H9 (cell line): ENCODE data around the gene ZNF366. TPM values are rescaled to one million over a fixed set of nuclear protein-coding genes. Genes with fewer than 3 reads are reported as not detected.

Source experiments
- DNase-seq: peaks from one replicate; pipeline ENCODE4 v3.0.0-alpha.2; 2017
- H2AFZ ChIP-seq: one replicate; pipeline ENCODE4 v1.6.1; 2013; ENCODE audit warnings: mild to moderate bottlenecking, low read length, control low read depth, moderate library complexity
- H2AK5ac ChIP-seq: 2 replicates; pipeline ENCODE4 v1.6.1; 2013; ENCODE audit warnings: low read length, control low read depth, mixed read lengths; ENCODE audit not compliant: insufficient read length
- H2BK120ac ChIP-seq: one replicate; pipeline ENCODE4 v1.6.1; 2013; ENCODE audit warnings: low read depth, mild to moderate bottlenecking, low read length, control low read depth, inconsistent platforms; ENCODE audit not compliant: poor library complexity, severe bottlenecking
- H2BK12ac ChIP-seq: 2 replicates; pipeline ENCODE4 v1.6.1; 2013; ENCODE audit warnings: low read length, control low read depth, mixed read lengths, low read depth; ENCODE audit not compliant: insufficient read length
- H2BK15ac ChIP-seq: 2 replicates; pipeline ENCODE4 v1.6.1; 2013; ENCODE audit warnings: low read depth, low read length, control low read depth
- H2BK20ac ChIP-seq: one replicate; pipeline ENCODE4 v1.6.1; 2013; ENCODE audit warnings: low read depth, mild to moderate bottlenecking, low read length, control low read depth, inconsistent platforms; ENCODE audit not compliant: poor library complexity, severe bottlenecking
- H2BK5ac ChIP-seq: 2 replicates; pipeline ENCODE4 v1.6.1; 2013; ENCODE audit warnings: low read length, control low read depth, mixed read lengths; ENCODE audit not compliant: insufficient read length
- H3K14ac ChIP-seq: 2 replicates; pipeline ENCODE4 v1.6.1; 2013; ENCODE audit warnings: low read length, control low read depth; ENCODE audit not compliant: insufficient read depth
- H3K18ac ChIP-seq: 2 replicates; pipeline ENCODE4 v1.6.1; 2013; ENCODE audit warnings: low read depth, mild to moderate bottlenecking, mixed read lengths, low read length, control low read depth; ENCODE audit not compliant: insufficient read length
- H3K23ac ChIP-seq: 2 replicates; pipeline ENCODE4 v1.6.1; 2013; ENCODE audit warnings: low read length, control low read depth, mixed read lengths, low read depth; ENCODE audit not compliant: insufficient read length
- H3K23me2 ChIP-seq: 2 replicates; pipeline ENCODE4 v1.6.1; 2013; ENCODE audit warnings: low read depth, mild to moderate bottlenecking, mixed read lengths, low read length, control low read depth; ENCODE audit not compliant: insufficient read length, poor library complexity, severe bottlenecking
- H3K27ac ChIP-seq: 2 replicates; pipeline ENCODE4 v1.5.1; 2013; ENCODE audit warnings: low read length, control low read depth, mixed read lengths, low read depth; ENCODE audit not compliant: insufficient read length
- H3K27me3 ChIP-seq: 2 replicates; pipeline ENCODE4 v1.6.1; 2013; ENCODE audit warnings: low read length, control low read depth, inconsistent platforms; ENCODE audit not compliant: insufficient read depth
- H3K4ac ChIP-seq: 2 replicates; pipeline ENCODE4 v1.6.1; 2013; ENCODE audit warnings: low read depth, mild to moderate bottlenecking, control low read depth, inconsistent platforms, low read length, moderate library complexity
- H3K4me1 ChIP-seq: 2 replicates; pipeline ENCODE4 v1.6.1; 2013; ENCODE audit warnings: low read length, control low read depth, inconsistent platforms; ENCODE audit not compliant: insufficient read depth
- H3K4me2 ChIP-seq: 2 replicates; pipeline ENCODE4 v1.6.1; 2013; ENCODE audit warnings: low read length, control low read depth, mixed read lengths; ENCODE audit not compliant: insufficient read length, insufficient read depth
- H3K56ac ChIP-seq: 2 replicates; pipeline ENCODE4 v1.6.1; 2013; ENCODE audit warnings: low read depth, mild to moderate bottlenecking, mixed read lengths, low read length, control low read depth; ENCODE audit not compliant: insufficient read length
- H3K79me1 ChIP-seq: 2 replicates; pipeline ENCODE4 v1.6.1; 2013; ENCODE audit warnings: low read depth, mild to moderate bottlenecking, moderate library complexity, low read length, control low read depth, inconsistent platforms; ENCODE audit not compliant: insufficient read depth, poor library complexity, severe bottlenecking
- H3K79me2 ChIP-seq: 2 replicates; pipeline ENCODE4 v1.6.1; 2013; ENCODE audit warnings: low read length, control low read depth, inconsistent platforms; ENCODE audit not compliant: insufficient read depth
- H3K9ac ChIP-seq: 2 replicates; pipeline ENCODE4 v1.6.1; 2013; ENCODE audit warnings: low read length, control low read depth, mixed read lengths; ENCODE audit not compliant: insufficient read length; ENCODE audit errors: extremely low read depth
- H3K9me3 ChIP-seq: one replicate; pipeline ENCODE4 v1.6.1; 2013; ENCODE audit warnings: low read depth, low read length, inconsistent platforms; ENCODE audit not compliant: control insufficient read depth
- H3T11ph ChIP-seq: one replicate; pipeline ENCODE4 v1.6.1; 2013; ENCODE audit warnings: mild to moderate bottlenecking, low read length, control low read depth, inconsistent platforms
- H4K20me1 ChIP-seq: one replicate; pipeline ENCODE4 v1.6.1; 2013; ENCODE audit not compliant: control insufficient read depth, insufficient read length, insufficient read depth
- H4K5ac ChIP-seq: 2 replicates; pipeline ENCODE4 v1.6.1; 2013; ENCODE audit warnings: low read depth, mild to moderate bottlenecking, mixed read lengths, low read length, control low read depth; ENCODE audit not compliant: insufficient read length
- H4K8ac ChIP-seq: replicated peaks from 2 replicates; pipeline ENCODE4 v1.6.1; 2013; ENCODE audit warnings: low read length, control low read depth, mixed read lengths, low read depth; ENCODE audit not compliant: insufficient read length
- H4K91ac ChIP-seq: 2 replicates; pipeline ENCODE4 v1.6.1; 2013; ENCODE audit warnings: low read depth, mild to moderate bottlenecking, moderate library complexity, mixed read lengths, low read length, control low read depth; ENCODE audit not compliant: insufficient read length
- H3K27ac Mint-ChIP-seq, 3 experiments: 2 replicates in 2 of 3; 3 replicates in 1 of 3; pipeline ENCODE4 v1.8.0; 2020 to 2021; ENCODE audit warnings: mixed read lengths in 3 of 3, mild to moderate bottlenecking in 1 of 3, moderate library complexity in 1 of 3
- H3K27me3 Mint-ChIP-seq: 2 replicates; pipeline ENCODE4 v1.8.0; 2021; ENCODE audit warnings: low read depth, mild to moderate bottlenecking, moderate library complexity, mixed read lengths
- H3K36me3 Mint-ChIP-seq, 3 experiments: 2 replicates in 2 of 3; 3 replicates in 1 of 3; pipeline ENCODE4 v1.8.0; 2020 to 2021; ENCODE audit warnings: low read depth in 3 of 3, mixed read lengths in 3 of 3; ENCODE audit not compliant: insufficient read depth in 1 of 3
- H3K4me1 Mint-ChIP-seq, 2 experiments: 2 replicates each; pipeline ENCODE4 v1.8.0; 2020; ENCODE audit warnings: mixed read lengths in 2 of 2
- H3K4me3 Mint-ChIP-seq, 2 experiments: 2 replicates in 1 of 2; 3 replicates in 1 of 2; pipeline ENCODE4 v1.8.0; 2020 to 2021; ENCODE audit warnings: mild to moderate bottlenecking in 2 of 2, mixed read lengths in 2 of 2, moderate library complexity in 1 of 2
- H3K9me3 Mint-ChIP-seq, 2 experiments: 2 replicates in 1 of 2; 3 replicates in 1 of 2; pipeline ENCODE4 v1.8.0; 2020; ENCODE audit warnings: mild to moderate bottlenecking in 2 of 2, mixed read lengths in 2 of 2, moderate library complexity in 1 of 2
- CTCF ChIP-seq: fragments of 200-600 bp; sonication (generic); conservative IDR thresholded peaks from 3 replicates; pipeline ENCODE4 v1.8.0; 2021; ENCODE audit warnings: antibody characterized with exemption, mild to moderate bottlenecking
- WGBS: extraction: QIAGEN DNeasy Blood & Tissue Kit; methylation state at CpG from one replicate; pipeline ENCODE4 v1.1.7; 2013; ENCODE audit warnings: missing lambda C conversion rate, low lambda C conversion rate, mixed read lengths; ENCODE audit not compliant: insufficient read length; ENCODE audit errors: extremely low coverage; 5-methylcytosine and 5-hydroxymethylcytosine counted together
- total RNA-seq: library from RNA; stranded (reverse); gene quantifications from 2 replicates; pipeline ENCODE4 v1.2.1, GENCODE V29; 2021

Gene ZNF366
- total RNA-seq, 1 experiment from 2014 or later, result not detected

GRCh38 chr5:72436796-72437471, 70.3 kb downstream of the ZNF366 start:
- no peak overlapping the region for H3K4me3 Mint-ChIP-seq
- no peaks in the 10 kb centered on the region for H3K79me1 ChIP-seq
- TF ChIP-seq CTCF, result no peak

More at GRCh38 chr5:72436796-72437471, 70.3 kb downstream of the ZNF366 start:
- Histone ChIP-seq H2BK5ac (no peak overlapping the region), H3K18ac (no peak overlapping the region), H2AK5ac (no peak overlapping the region), H3K56ac (no peak overlapping the region), H2BK15ac (no peak overlapping the region), H4K20me1 (no peaks in the 10 kb centered on the region), H3K4me2 (no peak overlapping the region), H3K27me3 (no peaks in the 10 kb centered on the region), H4K91ac (no peak overlapping the region), H3K9ac (no peak overlapping the region), H3K9me3 (no peaks in the 10 kb centered on the region), H3K14ac (no peak overlapping the region), H3K4ac (no peak overlapping the region), H2AFZ (no peak overlapping the region), H3T11ph (no peak overlapping the region), H3K4me1 (no peaks in the 10 kb centered on the region), H2BK120ac (no peak overlapping the region), H2BK20ac (no peak overlapping the region), H4K5ac (no peak overlapping the region), H3K23ac (no peak overlapping the region), H3K27ac (no peak overlapping the region), H3K79me2 (no peaks in the 10 kb centered on the region), H4K8ac (no peak overlapping the region), H3K23me2 (no peaks in the 10 kb centered on the region), H2BK12ac (no peak overlapping the region)
- no peak for DNase-seq
- Mint-ChIP-seq H3K9me3 (no peaks in the 10 kb centered on the region), H3K27ac (no peak overlapping the region), H3K4me1 (no peaks in the 10 kb centered on the region), H3K27me3 (peaks cover 5% of the 10 kb centered on the region), H3K36me3 (no peaks in the 10 kb centered on the region)
- no CpG with 5 or more reads among the region's 3 CpGs for WGBS
